Endothelial cell of umbilical vein (primary cell): ENCODE data around the gene RASA4.
"Not testable (repeated sequence)": the region's sequence is repeated elsewhere in the genome, so short reads cannot be mapped to it uniquely, and the experiment has no call there.

Experiments
- EZH2 ChIP-seq: IDR thresholded peaks from 2 replicates; pipeline ENCODE4 v1.6.1; 2012; ENCODE audit warnings: borderline replicate concordance, low read depth, mild to moderate bottlenecking, moderate library complexity, low read length, inconsistent platforms; ENCODE audit not compliant: severe bottlenecking
- FOS ChIP-seq: IDR thresholded peaks from 2 replicates; pipeline ENCODE4 v1.6.1; 2011; ENCODE audit warnings: mild to moderate bottlenecking, low read length, moderate library complexity, borderline replicate concordance; ENCODE audit not compliant: insufficient read depth
- POLR2A ChIP-seq: IDR thresholded peaks from 2 replicates; pipeline ENCODE4 v1.6.1; 2012; ENCODE audit warnings: low read depth, mild to moderate bottlenecking, control low read depth, low read length
- POLR2AphosphoS5 ChIP-seq: IDR thresholded peaks from 2 replicates; pipeline ENCODE4 v1.6.1; 2012; ENCODE audit warnings: low read depth, mild to moderate bottlenecking, control low read depth, low read length, moderate library complexity; ENCODE audit not compliant: insufficient read depth
- TF ChIP-seq, protein P1 (sequence below), 2 donors: IDR thresholded peaks; 1 replicate in 1 of 2; 2 replicates in 1 of 2; pipeline ENCODE4 v1.5.1; 2011; ENCODE audit warnings: low read length in 2 of 2, mild to moderate bottlenecking in 2 of 2, moderate library complexity in 2 of 2, control low read depth in 1 of 2, inconsistent platforms in 1 of 2, low read depth in 1 of 2; ENCODE audit not compliant: insufficient read depth in 1 of 2; ENCODE audit errors: extremely low read depth in 1 of 2
- TF ChIP-seq, protein P2 (sequence below): IDR thresholded peaks from 2 replicates; pipeline ENCODE4 v1.6.1; 2011; ENCODE audit not compliant: insufficient read depth, insufficient read length

DNA sequence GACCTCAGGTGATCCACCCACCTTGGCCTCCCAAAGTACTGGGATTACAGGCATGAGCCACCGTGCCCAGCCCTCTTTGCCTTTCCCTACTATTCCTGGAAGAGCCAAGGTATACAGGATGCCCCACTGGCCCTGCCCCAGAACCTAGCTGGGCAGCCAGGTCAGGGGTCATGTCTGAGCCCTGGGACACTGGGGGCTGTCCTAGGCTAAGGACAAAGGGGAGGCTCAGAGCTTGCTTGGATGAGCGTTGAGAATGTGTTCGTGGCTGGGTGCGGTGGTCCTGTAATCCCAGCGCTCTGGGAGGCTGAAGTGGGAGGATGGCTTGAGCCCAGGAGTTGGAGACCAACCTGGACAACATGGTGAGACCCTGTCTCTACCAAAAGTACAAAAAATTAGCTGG, 38.1 kb downstream of the RASA4 start:
- not testable (repeated sequence) for TF ChIP-seq EZH2, POLR2A, FOS, POLR2AphosphoS5
- TF ChIP-seq, protein P1, sequence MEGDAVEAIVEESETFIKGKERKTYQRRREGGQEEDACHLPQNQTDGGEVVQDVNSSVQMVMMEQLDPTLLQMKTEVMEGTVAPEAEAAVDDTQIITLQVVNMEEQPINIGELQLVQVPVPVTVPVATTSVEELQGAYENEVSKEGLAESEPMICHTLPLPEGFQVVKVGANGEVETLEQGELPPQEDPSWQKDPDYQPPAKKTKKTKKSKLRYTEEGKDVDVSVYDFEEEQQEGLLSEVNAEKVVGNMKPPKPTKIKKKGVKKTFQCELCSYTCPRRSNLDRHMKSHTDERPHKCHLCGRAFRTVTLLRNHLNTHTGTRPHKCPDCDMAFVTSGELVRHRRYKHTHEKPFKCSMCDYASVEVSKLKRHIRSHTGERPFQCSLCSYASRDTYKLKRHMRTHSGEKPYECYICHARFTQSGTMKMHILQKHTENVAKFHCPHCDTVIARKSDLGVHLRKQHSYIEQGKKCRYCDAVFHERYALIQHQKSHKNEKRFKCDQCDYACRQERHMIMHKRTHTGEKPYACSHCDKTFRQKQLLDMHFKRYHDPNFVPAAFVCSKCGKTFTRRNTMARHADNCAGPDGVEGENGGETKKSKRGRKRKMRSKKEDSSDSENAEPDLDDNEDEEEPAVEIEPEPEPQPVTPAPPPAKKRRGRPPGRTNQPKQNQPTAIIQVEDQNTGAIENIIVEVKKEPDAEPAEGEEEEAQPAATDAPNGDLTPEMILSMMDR (IDR thresholded peaks at IDR 0.05; ENCODE audit: extremely low read depth in 1 of 2, insufficient read depth in 1 of 2, low read depth in 1 of 2, low read length in 2 of 2): not testable (repeated sequence)
- TF ChIP-seq, protein P2, sequence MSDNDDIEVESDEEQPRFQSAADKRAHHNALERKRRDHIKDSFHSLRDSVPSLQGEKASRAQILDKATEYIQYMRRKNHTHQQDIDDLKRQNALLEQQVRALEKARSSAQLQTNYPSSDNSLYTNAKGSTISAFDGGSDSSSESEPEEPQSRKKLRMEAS: not testable (repeated sequence)
